Heart left ventricle (tissue), 16 donors: Measurements from ENCODE around the gene FGD3. TPM values are rescaled to one million over a fixed set of nuclear protein-coding genes. Genes with fewer than 3 reads are reported as not detected.
"Not testable (repeated sequence)": the region's sequence is repeated elsewhere in the genome, so short reads cannot be mapped to it uniquely, and the experiment has no call there.

Source experiments
- ATAC-seq, 4 donors: fragments of 200-7000 bp; cut with Tn5 transposase; one replicate each; pipeline ENCODE4 v1.9.1; 2020 to 2022; ENCODE audit warnings: moderate library complexity in 4 of 4, mild to moderate bottlenecking in 3 of 4, moderate number of reproducible peaks in 1 of 4
- DNase-seq, 5 donors: peaks; one replicate each; pipeline ENCODE4 v3.0.0-alpha.2; 2020
- H3K27ac ChIP-seq, 12 donors: fragments of 200-600 bp; sonication (generic) in 4 of 12; one replicate each; pipeline versions ENCODE4 v1.5.0 to v1.8.0; 2016 to 2022; ENCODE audit warnings: mild to moderate bottlenecking in 2 of 12
- H3K27me3 ChIP-seq, 9 donors: fragments of 200-600 bp; sonication (generic) in 2 of 9; one replicate each; pipeline versions ENCODE4 v1.5.1 to v1.8.0; 2016 to 2022; ENCODE audit warnings: mild to moderate bottlenecking in 3 of 9
- H3K36me3 ChIP-seq, 9 donors: fragments of 200-600 bp; sonication (generic) in 2 of 9; one replicate each; pipeline versions ENCODE4 v1.5.0 to v1.8.0; 2018 to 2022; ENCODE audit warnings: mild to moderate bottlenecking in 2 of 9
- H3K4me1 ChIP-seq, 12 donors: fragments of 200-600 bp; sonication (generic) in 4 of 12; one replicate each; pipeline versions ENCODE4 v1.5.0 to v1.8.0; 2016 to 2022; ENCODE audit warnings: mild to moderate bottlenecking in 3 of 12
- H3K4me3 ChIP-seq, 12 donors: fragments of 200-600 bp; sonication (generic) in 4 of 12; one replicate each; pipeline versions ENCODE4 v1.5.0 to v1.8.0; 2017 to 2022; ENCODE audit warnings: mild to moderate bottlenecking in 9 of 12, moderate library complexity in 4 of 12
- H3K9me3 ChIP-seq, 12 donors: fragments of 200-600 bp; sonication (generic) in 4 of 12; one replicate each; pipeline versions ENCODE4 v1.5.0 to v1.8.0; 2016 to 2022; ENCODE audit warnings: mild to moderate bottlenecking in 1 of 12
- CTCF ChIP-seq, 12 donors: fragments of 200-600 bp; sonication (generic) in 4 of 12; IDR thresholded peaks; one replicate each; pipeline versions ENCODE4 v1.5.0 to v1.8.0; 2018 to 2022; ENCODE audit warnings: antibody characterized with exemption in 12 of 12, mild to moderate bottlenecking in 5 of 12
- POLR2A ChIP-seq, 2 donors: fragments of 450-650 bp; IDR thresholded peaks; one replicate each; pipeline ENCODE4 v1.6.1; 2017; ENCODE audit warnings: antibody characterized with exemption in 2 of 2, mild to moderate bottlenecking in 2 of 2, moderate library complexity in 2 of 2
- WGBS, 4 donors: extraction: QIAGEN DNeasy Blood & Tissue Kit in 2 of 4; methylation state at CpG; one replicate each; pipeline versions ENCODE4 v1.1.5 to v1.1.7; 2013 to 2018; 5-methylcytosine and 5-hydroxymethylcytosine counted together
- intact Hi-C, 10 donors: fragments of 100-400 bp; cut with DNase I; formaldehyde crosslinking; loops; one replicate each; pipeline versions ENCODE4 v1.11.1 to v1.14.2; 2022
- polyA plus RNA-seq, 2 donors: library from polyadenylated mRNA; stranded (reverse); fragments of 200-250 nt; gene quantifications; one replicate each; pipeline ENCODE4 v1.2.3, GENCODE V29; 2013
- total RNA-seq, 9 donors: library from RNA; depleted of rRNA in 2 of 9; stranded (reverse); fragments of >200 nt in 2 of 9; fragmentation: NEBNext Ultra II Directional in 3 of 9; extraction: Animal tissue kit (Norgen Biotek cat#: 25700) in 3 of 9; gene quantifications; one replicate each; pipeline versions ENCODE4 v1.1.0 to v1.2.4, GENCODE V29; 2016 to 2023
- donor health status: ischemic (EF 13 %, LVEDD 7.1; RV severe dilation, severe dysfunction).
- donor health status: healthy with polysubstance abuse.
- donor health status: DM: no; HTN: yes; CAD: no.
- donor health status: DM: no; HTN: no; CAD: no.
- donor health status: ischemic (EF 25% LVEDD 6.9; RV normal size, moderate dysfunction).
- donor health status: ischemic (EF 25% LVEDD 5.7; RV mildly dilated, moderate dysfunction).
- donor health status: healthy.
- donor health status: DM: yes; HTN: yes; CAD: no.
- donor health status: ischemic (EF 35%, LVEDD 5.7; RV mildly dilated, moderate dysfunction).
- donor health status: nonischemic (EF 11% LVEDD 7.7; RV severe dilation, severe dysfunction).
- donor health status: DM: yes; HTN: yes; CAD: no.
- donor health status: PGD.
- donor health status: ischemic (EF 29% LVEDD 5.4; RV normal size, mild dysfunction).
- donor health status: nonischemic (EF 23%, LVEDD 6.1; RV moderate dilation, normal function).

The FGD3 gene
- total and polyA plus RNA-seq, 11 donors = 1.2 to 11.2 (median 1.8) TPM

- Histone ChIP-seq H3K9me3 (peaks cover 0 to 26% (median 10%) of the 10 kb centered on the region in 12 donors), H3K4me1 (peaks cover 0 to 31% (median 0%) of the 10 kb centered on the region in 12 donors), H3K27ac (no peak overlapping the region), H3K36me3 (no peaks in the 10 kb centered on the region), H3K4me3 (no peak overlapping the region), H3K27me3 (no peaks in the 10 kb centered on the region)
- no peak for ATAC-seq
- no peak for DNase-seq
- intact Hi-C loops = no loop called here
- no peak for TF ChIP-seq CTCF (IDR thresholded peaks at IDR 0.05)
- TF ChIP-seq POLR2A (IDR thresholded peaks at IDR 0.05) = no peak
- WGBS, 4 donors = 94 to 100% (median 97%) methylated on average over 1 of the region's 1 CpG
These were observed 41.0 kb downstream of the FGD3 start for GRCh38 chr9:92988215-92988768.

DNA sequence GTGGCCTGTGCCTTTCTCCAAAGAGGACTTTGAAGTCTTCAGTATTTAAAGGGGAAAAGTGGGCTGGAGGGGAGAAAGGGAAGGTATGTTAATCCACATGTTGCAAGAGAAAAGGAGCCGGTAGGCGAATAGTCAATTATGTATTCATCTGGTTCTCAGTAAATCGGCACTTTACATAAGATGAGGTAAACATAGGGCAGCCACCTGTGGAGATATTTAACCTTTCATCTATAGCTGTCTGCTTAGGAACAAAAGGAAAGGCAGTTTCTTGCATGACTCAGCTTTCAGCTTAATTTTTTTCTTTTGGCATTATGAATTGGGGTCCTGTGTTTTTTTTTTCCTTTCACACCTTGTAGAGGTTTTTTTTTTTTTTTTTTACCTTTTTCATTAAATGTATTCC is 42.2 kb downstream of the FGD3 start:
- intact Hi-C loops = no loop called here
- Histone ChIP-seq H3K27me3 (no peaks in the 10 kb centered on the region), H3K4me3 (no peak overlapping the region), H3K4me1 (peaks cover 0 to 31% (median 0%) of the 10 kb centered on the region in 12 donors), H3K9me3 (peaks cover 0 to 15% (median 0%) of the 10 kb centered on the region in 12 donors), H3K36me3 (no peaks in the 10 kb centered on the region), H3K27ac (no peak overlapping the region)
- no peak for DNase-seq
- 50 to 60% (median 55%) methylated on average over 3 of the region's 3 CpGs for WGBS, 4 donors
- TF ChIP-seq POLR2A (IDR thresholded peaks at IDR 0.05) (no peak), CTCF (IDR thresholded peaks at IDR 0.05) (no peak)
- no peak for ATAC-seq

DNA sequence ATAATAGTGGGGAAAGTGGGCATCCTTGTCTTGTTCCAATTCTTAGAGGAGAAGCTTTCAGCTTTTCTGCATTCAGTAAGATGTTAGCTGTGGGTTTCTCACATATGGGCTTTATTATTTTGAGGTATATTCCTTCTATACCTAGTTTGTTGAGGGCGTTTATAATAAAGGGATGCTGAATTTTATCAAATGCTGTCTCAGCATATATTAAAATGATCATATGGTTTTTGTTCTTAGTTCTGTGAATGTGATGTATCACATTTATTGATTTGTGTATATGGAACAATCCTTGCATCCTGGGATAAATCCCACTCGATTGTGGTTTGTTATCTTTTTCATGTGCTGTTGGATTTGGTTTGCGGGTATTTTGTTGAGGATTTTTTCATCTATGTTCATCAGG is 43.1 kb downstream of the FGD3 start:
- no peak for ATAC-seq

DNA sequence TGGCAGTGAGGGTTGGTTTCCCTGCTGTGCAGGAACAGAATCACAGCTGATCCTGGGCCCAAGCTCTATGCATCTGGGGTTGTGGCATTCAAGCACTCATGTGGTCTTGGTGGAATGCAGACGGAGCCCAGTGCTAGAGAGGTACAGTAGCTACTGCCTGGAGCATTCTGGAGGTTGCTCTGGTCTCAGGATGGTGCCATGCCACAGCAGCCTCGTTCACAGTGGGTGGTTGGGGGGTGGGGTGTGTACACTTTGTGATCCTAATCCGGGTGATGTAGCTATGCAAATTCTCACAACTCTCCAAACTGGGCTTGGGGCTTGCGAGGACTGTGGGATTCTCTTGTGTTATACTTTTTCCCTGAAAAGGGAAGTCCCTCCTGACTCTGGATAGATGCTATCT is 45.2 kb downstream of the FGD3 start:
- TF ChIP-seq POLR2A (IDR thresholded peaks at IDR 0.05) (no peak), CTCF (IDR thresholded peaks at IDR 0.05) (no peak)
- H3K27me3 ChIP-seq = no peaks in the 10 kb centered on the region
- H3K36me3 ChIP-seq = no peaks in the 10 kb centered on the region
- no peak for ATAC-seq
- no peak for DNase-seq
- no peak overlapping the region for H3K27ac ChIP-seq
- peaks cover 0 to 23% (median 0%) of the 10 kb centered on the region in 12 donors for H3K4me1 ChIP-seq
- intact Hi-C loops = no loop called here
- 74 to 84% (median 79%) methylated on average over 4 of the region's 4 CpGs for WGBS, 4 donors
- peaks cover 0 to 16% (median 0%) of the 10 kb centered on the region in 12 donors for H3K9me3 ChIP-seq
- H3K4me3 ChIP-seq = no peak overlapping the region

More for the DNA sequence above, 43.1 kb downstream of the FGD3 start:
- Histone ChIP-seq H3K4me3 (no peak overlapping the region), H3K9me3 (peaks cover 0 to 14% (median 0%) of the 10 kb centered on the region in 12 donors), H3K36me3 (no peaks in the 10 kb centered on the region), H3K27ac (no peak overlapping the region), H3K27me3 (no peaks in the 10 kb centered on the region), H3K4me1 (peaks cover 0 to 31% (median 0%) of the 10 kb centered on the region in 12 donors)
- intact Hi-C loops = no loop called here
- WGBS, 4 donors = 89 to 92% (median 90%) methylated on average over 3 of the region's 3 CpGs
- no peak for DNase-seq
- no peak for TF ChIP-seq CTCF (IDR thresholded peaks at IDR 0.05)

- H3K4me1 ChIP-seq = peaks cover 0 to 12% (median 0%) of the 10 kb centered on the region in 12 donors
- H3K27me3 ChIP-seq, H3K27ac ChIP-seq, H3K4me3 ChIP-seq, ATAC-seq, intact Hi-C loops, DNase-seq: not testable (repeated sequence)
- H3K36me3 ChIP-seq = peaks cover 0 to 18% (median 0%) of the 10 kb centered on the region in 9 donors
- 87 to 90% (median 89%) methylated on average over 10 of the region's 10 CpGs for WGBS, 4 donors
- peaks cover 0 to 12% (median 0%) of the 10 kb centered on the region in 12 donors for H3K9me3 ChIP-seq
These were observed 51.5 kb downstream of the FGD3 start for GRCh38 chr9:92998871-92999270.
